ENCODE data around the gene SH3PXD2A.

GRCh38 chr10:103790580-103790979 lies 64.8 kb downstream of the SH3PXD2A start:
- no peak for TF ChIP-seq POLR2A (IDR thresholded peaks at IDR 0.05)
- TF ChIP-seq, protein P1, sequence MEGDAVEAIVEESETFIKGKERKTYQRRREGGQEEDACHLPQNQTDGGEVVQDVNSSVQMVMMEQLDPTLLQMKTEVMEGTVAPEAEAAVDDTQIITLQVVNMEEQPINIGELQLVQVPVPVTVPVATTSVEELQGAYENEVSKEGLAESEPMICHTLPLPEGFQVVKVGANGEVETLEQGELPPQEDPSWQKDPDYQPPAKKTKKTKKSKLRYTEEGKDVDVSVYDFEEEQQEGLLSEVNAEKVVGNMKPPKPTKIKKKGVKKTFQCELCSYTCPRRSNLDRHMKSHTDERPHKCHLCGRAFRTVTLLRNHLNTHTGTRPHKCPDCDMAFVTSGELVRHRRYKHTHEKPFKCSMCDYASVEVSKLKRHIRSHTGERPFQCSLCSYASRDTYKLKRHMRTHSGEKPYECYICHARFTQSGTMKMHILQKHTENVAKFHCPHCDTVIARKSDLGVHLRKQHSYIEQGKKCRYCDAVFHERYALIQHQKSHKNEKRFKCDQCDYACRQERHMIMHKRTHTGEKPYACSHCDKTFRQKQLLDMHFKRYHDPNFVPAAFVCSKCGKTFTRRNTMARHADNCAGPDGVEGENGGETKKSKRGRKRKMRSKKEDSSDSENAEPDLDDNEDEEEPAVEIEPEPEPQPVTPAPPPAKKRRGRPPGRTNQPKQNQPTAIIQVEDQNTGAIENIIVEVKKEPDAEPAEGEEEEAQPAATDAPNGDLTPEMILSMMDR (IDR thresholded peaks at IDR 0.05): no peak
